Endothelial cell of umbilical vein (primary cell): ENCODE results near the gene JPT2. TPM values are rescaled to one million over a fixed set of nuclear protein-coding genes. Genes with fewer than 3 reads are reported as not detected.

ENCODE experiments used
- BruUV-seq: library from RNA; stranded (reverse); fragments of 400-500 nt; replicated peaks from 2 replicates; lab custom pipeline; 2021; lab: Mats Ljungman, UMichigan
- CTCF ChIA-PET: fragments of 300-600, 350-600 bp; sonication (Branson Sonifier 250); formaldehyde crosslinking; loops from one replicate; lab custom pipeline; 2021; ENCODE audit warnings: antibody characterized with exemption, inconsistent platforms; lab: Charles Lee
- POLR2A ChIA-PET: fragments of 300-600, 350-600 bp; sonication (Branson Sonifier 250); formaldehyde crosslinking; loops from one replicate; lab custom pipeline; 2021; ENCODE audit warnings: antibody characterized with exemption, inconsistent platforms; lab: Charles Lee
- DNase-seq: peaks from one replicate; pipeline ENCODE4 v3.0.0-alpha.2; 2011; ENCODE audit warnings: low read depth, low spot score
- FAIRE-seq: peaks from 2 replicates; lab custom pipeline; 2011; peaks lifted over from hg19 to GRCh38; lab: Jason Lieb, UNC
- H2AFZ ChIP-seq: 2 replicates; pipeline ENCODE4 v1.6.0; 2012; ENCODE audit warnings: low read depth, low read length, control low read depth, inconsistent platforms
- H3K27ac ChIP-seq: 2 replicates; pipeline ENCODE4 v1.5.1; 2011; ENCODE audit warnings: low read depth, mild to moderate bottlenecking, control low read depth, low read length, moderate library complexity; ENCODE audit not compliant: insufficient read depth
- H3K27me3 ChIP-seq, 2 experiments: 2 replicates each; pipeline versions ENCODE4 v1.6.0 to v1.6.1; 2011; ENCODE audit warnings: low read length in 2 of 2, mixed read lengths in 1 of 2; ENCODE audit not compliant: control insufficient read depth in 2 of 2, insufficient read depth in 2 of 2
- H3K36me3 ChIP-seq, 2 experiments: 2 replicates in 1 of 2; 3 replicates in 1 of 2; pipeline ENCODE4 v1.5.1; 2011; ENCODE audit warnings: low read length in 2 of 2, mild to moderate bottlenecking in 1 of 2, moderate library complexity in 1 of 2; ENCODE audit not compliant: control insufficient read depth in 2 of 2, insufficient read depth in 2 of 2; ENCODE audit errors: extremely low read depth in 1 of 2
- H3K4me1 ChIP-seq: 3 replicates; pipeline ENCODE4 v1.5.1; 2011; ENCODE audit warnings: mild to moderate bottlenecking, low read length; ENCODE audit not compliant: control insufficient read depth, insufficient read depth; ENCODE audit errors: extremely low read depth
- H3K4me2 ChIP-seq: 2 replicates; pipeline ENCODE4 v1.6.1; 2011; ENCODE audit warnings: low read length, control low read depth, mixed read lengths; ENCODE audit not compliant: insufficient read depth
- H3K4me3 ChIP-seq, 3 experiments: fragments of 200-600 bp in 1 of 3; sonication (generic), shearing (Covaris generic) in 1 of 3; replicated peaks in 1 of 3; 2 replicates each; pipeline ENCODE4 v1.5.1; 2011 to 2016; ENCODE audit warnings: control low read depth in 3 of 3, low read length in 3 of 3, mild to moderate bottlenecking in 2 of 3, inconsistent platforms in 1 of 3, low read depth in 1 of 3, moderate library complexity in 1 of 3; ENCODE audit not compliant: insufficient read depth in 1 of 3
- H3K79me2 ChIP-seq: 2 replicates; pipeline ENCODE4 v1.6.0; 2012; ENCODE audit warnings: low read length, inconsistent platforms; ENCODE audit not compliant: control insufficient read depth, insufficient read depth
- H3K9ac ChIP-seq: replicated peaks from 2 replicates; pipeline ENCODE3; 2011; ENCODE audit warnings: low read length, control low read depth; ENCODE audit not compliant: insufficient read depth; ENCODE audit errors: extremely low read depth
- H3K9me1 ChIP-seq: replicated peaks from 3 replicates; pipeline ENCODE4 v1.6.0; 2011; ENCODE audit warnings: mild to moderate bottlenecking, low read length; ENCODE audit not compliant: control insufficient read depth, insufficient read depth; ENCODE audit errors: extremely low read depth
- H3K9me3 ChIP-seq: replicated peaks from 2 replicates; pipeline ENCODE4 v1.5.1; 2012; ENCODE audit warnings: low read length, inconsistent platforms; ENCODE audit not compliant: control insufficient read depth, insufficient read depth
- H4K20me1 ChIP-seq: replicated peaks from 2 replicates; pipeline ENCODE3; 2011; ENCODE audit warnings: mild to moderate bottlenecking, low read length; ENCODE audit not compliant: control insufficient read depth, insufficient read depth; ENCODE audit errors: extremely low read depth
- CTCF ChIP-seq, 2 donors: IDR thresholded peaks; 1 replicate in 1 of 2; 2 replicates in 1 of 2; pipeline ENCODE4 v1.5.1; 2011; ENCODE audit warnings: low read length in 2 of 2, mild to moderate bottlenecking in 2 of 2, moderate library complexity in 2 of 2, control low read depth in 1 of 2, inconsistent platforms in 1 of 2, low read depth in 1 of 2; ENCODE audit not compliant: insufficient read depth in 1 of 2; ENCODE audit errors: extremely low read depth in 1 of 2
- EZH2 ChIP-seq: IDR thresholded peaks from 2 replicates; pipeline ENCODE4 v1.6.1; 2012; ENCODE audit warnings: borderline replicate concordance, low read depth, mild to moderate bottlenecking, moderate library complexity, low read length, inconsistent platforms; ENCODE audit not compliant: severe bottlenecking
- FOS ChIP-seq: IDR thresholded peaks from 2 replicates; pipeline ENCODE4 v1.6.1; 2011; ENCODE audit warnings: mild to moderate bottlenecking, low read length, moderate library complexity, borderline replicate concordance; ENCODE audit not compliant: insufficient read depth
- GATA2 ChIP-seq: IDR thresholded peaks from 2 replicates; pipeline ENCODE4 v1.7.0; 2011; ENCODE audit warnings: low read depth, mild to moderate bottlenecking, moderate library complexity, mixed read lengths, low read length; ENCODE audit not compliant: insufficient read length, insufficient read depth
- JUN ChIP-seq: IDR thresholded peaks from 2 replicates; pipeline ENCODE4 v1.6.1; 2011; ENCODE audit warnings: borderline replicate concordance, low read depth; ENCODE audit not compliant: insufficient read length, insufficient read depth
- MAX ChIP-seq: IDR thresholded peaks from 2 replicates; pipeline ENCODE4 v1.6.1; 2011; ENCODE audit not compliant: insufficient read depth, insufficient read length
- MYC ChIP-seq: IDR thresholded peaks from one replicate; pipeline ENCODE4 v1.6.1; 2011; ENCODE audit warnings: mild to moderate bottlenecking, low read depth, low read length
- POLR2A ChIP-seq: IDR thresholded peaks from 2 replicates; pipeline ENCODE4 v1.6.1; 2012; ENCODE audit warnings: low read depth, mild to moderate bottlenecking, control low read depth, low read length
- POLR2AphosphoS5 ChIP-seq: IDR thresholded peaks from 2 replicates; pipeline ENCODE4 v1.6.1; 2012; ENCODE audit warnings: low read depth, mild to moderate bottlenecking, control low read depth, low read length, moderate library complexity; ENCODE audit not compliant: insufficient read depth
- dilution Hi-C: fragments of 300-500 bp; cut with MboI; formaldehyde crosslinking; loops from one replicate; pipeline ENCODE4 v1.15.0; 2019; ENCODE audit warnings: low sequenced_read_pairs; ENCODE audit not compliant: extremely low pct_ligation_motif_present
- intact Hi-C: fragments of 100-400 bp; cut with micrococcal nuclease; formaldehyde crosslinking; loops from one replicate; pipeline ENCODE4 v1.10.0; 2022
- polyA plus RNA-seq, 4 experiments: library from polyadenylated mRNA; depleted of rRNA in 3 of 4; stranded (reverse) in 3 of 4; unstranded in 1 of 4; fragments of >200 nt; gene quantifications; 2 replicates each; pipeline versions ENCODE4 v1.2.1 to v1.2.3, GENCODE V29; 2011 to 2012; ENCODE audit warnings: missing spikeins in 1 of 4
- total RNA-seq: library from RNA; stranded (reverse); gene quantifications from 2 replicates; pipeline ENCODE4 v1.2.3, GENCODE V29; 2021

JPT2 gene
- total and polyA plus RNA-seq, 2 donors (not counting 3 experiments of a cell fraction or from before 2014, with no cell fraction given): 35.8 to 93.3 TPM

GRCh38 chr16:1667271-1667670 is 10.8 kb upstream of the JPT2 start:
- TF ChIP-seq FOS: no peak
- TF ChIP-seq POLR2A: no peak
- no peak for TF ChIP-seq MAX
- no peak for TF ChIP-seq POLR2AphosphoS5
- no peak for TF ChIP-seq JUN
- TF ChIP-seq MYC: no peak
- TF ChIP-seq EZH2: no peak
- no peak for TF ChIP-seq GATA2
- no peak for TF ChIP-seq CTCF (IDR thresholded peaks at IDR 0.05; ENCODE audit: extremely low read depth in 1 of 2, insufficient read depth in 1 of 2, low read depth in 1 of 2, low read length in 2 of 2)
- no peaks in the 10 kb centered on the region for H3K9me1 ChIP-seq
- no peak overlapping the region for H2AFZ ChIP-seq
- POLR2A ChIA-PET: no interaction called here
- H3K4me2 ChIP-seq: no peak overlapping the region
- no peak for DNase-seq
- FAIRE-seq: no peak
- H3K4me1 ChIP-seq: no peaks in the 10 kb centered on the region
- H3K4me3 ChIP-seq: no peak overlapping the region
- CTCF ChIA-PET: no interaction called here
- no peaks in the 10 kb centered on the region for H3K79me2 ChIP-seq
- intact Hi-C loops (no loop called here), dilution Hi-C loops (no loop called here)
- no peaks in the 10 kb centered on the region for H3K9me3 ChIP-seq
- H4K20me1 ChIP-seq: no peaks in the 10 kb centered on the region
- H3K9ac ChIP-seq: no peak overlapping the region
- no peak overlapping the region for H3K27ac ChIP-seq
- H3K36me3 ChIP-seq: peaks cover 24 to 82% of the 10 kb centered on the region in 2 experiments
- BruUV-seq: no TSS peak
- H3K27me3 ChIP-seq: no peaks in the 10 kb centered on the region
